ENCODE results near the gene SDHA. TPM values are rescaled to one million over a fixed set of nuclear protein-coding genes. Genes with fewer than 3 reads are reported as not detected.
"Not testable (repeated sequence)": the region's sequence is repeated elsewhere in the genome, so short reads cannot be mapped to it uniquely, and the experiment has no call there.

The SDHA gene
- total RNA-seq, 4 donors from 2014 or later: 155 to 471 (median 250) TPM

DNA sequence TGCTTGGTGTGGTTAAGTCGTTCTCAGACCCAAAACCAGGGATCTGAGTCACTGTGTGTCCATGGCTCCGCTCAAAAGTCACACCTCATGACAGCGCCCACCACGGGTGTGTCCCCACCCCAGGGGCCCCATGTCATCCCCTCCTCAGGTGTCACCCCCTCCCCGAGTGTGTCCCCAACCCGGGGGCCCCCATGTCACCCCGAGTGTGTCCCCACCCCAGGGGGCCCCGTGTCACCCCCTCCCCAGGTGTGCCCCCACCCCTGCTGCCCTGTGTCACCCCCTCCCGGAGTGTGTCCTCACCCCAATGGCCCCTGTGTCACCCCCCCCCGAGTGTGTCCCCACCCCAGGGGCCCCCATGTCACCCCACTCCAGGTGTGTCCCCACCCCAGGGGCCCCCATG, 21.8 kb upstream of the SDHA start:
- DNase-seq: no peak
- Histone ChIP-seq H3K4me3 (no peak overlapping the region), H3K36me3 (no peaks in the 10 kb centered on the region), H3K27me3 (peaks cover 15% of the 10 kb centered on the region), H3K27ac (no peak overlapping the region), H3K9me3 (no peaks in the 10 kb centered on the region), H3K4me1 (peaks cover 0 to 5% (median 4%) of the 10 kb centered on the region in 4 donors)
- 82% methylated on average over 4 of the region's 10 CpGs; no CpG with 5 or more reads in 1 of the 2 donors for WGBS, 2 donors (ENCODE audit: low coverage in 1 of 2)
- in situ Hi-C loops (cut with MboI; ENCODE audit: low pct_ligation_motif_present in 1 of 4, low pct_unique_long_range_greater_than_20kb in 1 of 4, low sequenced_read_pairs in 3 of 4): no loop called here
- TF ChIP-seq POLR2A (IDR thresholded peaks at IDR 0.05) (no peak), CTCF (IDR thresholded peaks at IDR 0.05) (no peak), EP300 (IDR thresholded peaks at IDR 0.05; ENCODE audit: low read depth) (no peak), POLR2AphosphoS5 (IDR thresholded peaks at IDR 0.05) (no peak)
- intact Hi-C loops (cut with DNase I; ENCODE audit: low total_unique reads): no loop called here

- H3K27me3 ChIP-seq; in situ Hi-C loops (cut with MboI; ENCODE audit: low pct_ligation_motif_present in 1 of 4, low pct_unique_long_range_greater_than_20kb in 1 of 4, low sequenced_read_pairs in 3 of 4); H3K9me3 ChIP-seq; intact Hi-C loops (cut with DNase I; ENCODE audit: low total_unique reads); H3K4me3 ChIP-seq; H3K27ac ChIP-seq; DNase-seq; H3K4me1 ChIP-seq; H3K36me3 ChIP-seq: not testable (repeated sequence)
- 44 to 48% methylated on average over 14 to 18 of the region's 18 CpGs for WGBS, 2 donors (ENCODE audit: low coverage in 1 of 2)
- peak in 1 of 5 experiments; percentile 10 for TF ChIP-seq CTCF (IDR thresholded peaks at IDR 0.05)
These were observed 21.1 kb upstream of the SDHA start for GRCh38 chr5:197031-197430.

DNA sequence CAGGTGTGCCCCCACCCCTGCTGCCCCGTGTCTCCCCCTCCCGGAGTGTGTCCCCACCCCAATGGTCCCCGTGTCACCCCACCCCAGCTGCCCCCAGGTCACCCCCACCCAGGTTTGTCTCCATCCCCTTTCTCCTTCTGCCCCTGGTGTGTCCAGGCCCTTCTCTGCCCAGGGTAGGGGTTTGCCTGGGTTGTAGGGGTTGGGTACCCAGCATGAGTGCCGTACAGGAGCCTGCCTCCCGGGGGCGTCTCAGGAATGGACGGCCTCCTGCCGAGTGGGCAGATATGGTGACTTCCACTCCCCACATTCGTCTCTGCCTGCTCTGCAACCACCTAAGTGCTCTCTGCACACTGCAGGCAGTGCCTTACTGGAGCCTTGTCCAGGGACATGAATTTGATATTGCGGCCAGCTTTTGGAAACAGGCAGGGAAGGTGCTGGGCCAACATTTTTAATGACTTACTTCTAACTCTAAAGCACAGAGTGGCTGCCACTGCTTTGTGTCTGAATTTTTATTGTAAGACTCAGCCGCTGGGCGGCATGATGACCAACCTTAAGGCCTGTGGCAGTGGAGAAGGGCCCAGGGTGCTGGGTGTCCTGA, 20.1 kb upstream of the SDHA start:
- no peak overlapping the region for H3K27ac ChIP-seq
- TF ChIP-seq EP300 (IDR thresholded peaks at IDR 0.05; ENCODE audit: low read depth) (no peak), POLR2A (IDR thresholded peaks at IDR 0.05) (no peak), POLR2AphosphoS5 (IDR thresholded peaks at IDR 0.05) (no peak), CTCF (IDR thresholded peaks at IDR 0.05) (no peak)

GRCh38 chr5:198516-199196, 19.5 kb upstream of the SDHA start:
- H3K27ac ChIP-seq: no peak overlapping the region
- no peaks in the 10 kb centered on the region for H3K9me3 ChIP-seq
- no peaks in the 10 kb centered on the region for H3K27me3 ChIP-seq
- in situ Hi-C loops (cut with MboI; ENCODE audit: low pct_ligation_motif_present in 1 of 4, low pct_unique_long_range_greater_than_20kb in 1 of 4, low sequenced_read_pairs in 3 of 4) (no loop called here), intact Hi-C loops (cut with DNase I; ENCODE audit: low total_unique reads) (no loop called here)
- no peak for TF ChIP-seq POLR2A (IDR thresholded peaks at IDR 0.05)
- TF ChIP-seq EP300 (IDR thresholded peaks at IDR 0.05; ENCODE audit: low read depth): no peak
- no peak for TF ChIP-seq POLR2AphosphoS5 (IDR thresholded peaks at IDR 0.05)
- TF ChIP-seq CTCF (IDR thresholded peaks at IDR 0.05): no peak
- no peaks in the 10 kb centered on the region for H3K4me1 ChIP-seq
- WGBS, 2 donors (ENCODE audit: low coverage in 1 of 2): 98% methylated on average over 21 of the region's 21 CpGs; no CpG with 5 or more reads in 1 of the 2 donors
- H3K4me3 ChIP-seq: no peak overlapping the region
- no peaks in the 10 kb centered on the region for H3K36me3 ChIP-seq
- no peak for DNase-seq

More for the DNA sequence above, 20.1 kb upstream of the SDHA start:
- H3K36me3 ChIP-seq: no peaks in the 10 kb centered on the region
- no peaks in the 10 kb centered on the region for H3K9me3 ChIP-seq
- no peak for DNase-seq
- H3K4me1 ChIP-seq: no peaks in the 10 kb centered on the region
- H3K4me3 ChIP-seq: no peak overlapping the region
- in situ Hi-C loops (cut with MboI; ENCODE audit: low pct_ligation_motif_present in 1 of 4, low pct_unique_long_range_greater_than_20kb in 1 of 4, low sequenced_read_pairs in 3 of 4) (no loop called here), intact Hi-C loops (cut with DNase I; ENCODE audit: low total_unique reads) (no loop called here)
- H3K27me3 ChIP-seq: no peaks in the 10 kb centered on the region
- WGBS, 2 donors (ENCODE audit: low coverage in 1 of 2): 88% methylated on average over 11 of the region's 12 CpGs; no CpG with 5 or more reads in 1 of the 2 donors
